ENCODE results near the gene LRFN3. TPM values are rescaled to one million over a fixed set of nuclear protein-coding genes. Genes with fewer than 3 reads are reported as not detected.

LRFN3 gene
- total RNA-seq, 1 experiment from 2014 or later: 20.6 TPM

GRCh38 chr19:35940839-35941238 lies 4.7 kb downstream of the LRFN3 start (continued):
- TF ChIP-seq ATF6 (CRISPR knock-in tag; IDR thresholded peaks at IDR 0.05): no peak
- TF ChIP-seq NFE2L1 (CRISPR knock-in tag; IDR thresholded peaks at IDR 0.05): no peak
- TF ChIP-seq E2F5 (CRISPR knock-in tag; IDR thresholded peaks at IDR 0.05): no peak
- TF ChIP-seq HMGA2 (CRISPR knock-in tag; IDR thresholded peaks at IDR 0.05): no peak

GRCh38 chr19:35942235-35942634 lies 6.1 kb downstream of the LRFN3 start:
- Mint-ChIP-seq H3K4me3 (no peak overlapping the region), H3K27ac (peak overlapping the region; percentile 15; the same call in 1 of the 2 replicates), H3K27me3 (ENCODE audit: low read depth) (no peaks in the 10 kb centered on the region), H3K4me1 (peaks cover 14% of the 10 kb centered on the region), H3K9me3 (no peaks in the 10 kb centered on the region), H3K36me3 (peaks cover 14% of the 10 kb centered on the region)
- POLR2A ChIA-PET: no interaction called here
- TF ChIP-seq ZNF423 (CRISPR knock-in tag; IDR thresholded peaks at IDR 0.05) (no peak), ZNF281 (CRISPR knock-in tag; IDR thresholded peaks at IDR 0.05) (no peak), OVOL2 (CRISPR knock-in tag; IDR thresholded peaks at IDR 0.05; ENCODE audit: borderline replicate concordance) (no peak), AR (CRISPR knock-in tag; IDR thresholded peaks at IDR 0.05) (no peak), RELA (CRISPR knock-in tag; IDR thresholded peaks at IDR 0.05; ENCODE audit: borderline replicate concordance) (no peak), PRDM15 (CRISPR knock-in tag; IDR thresholded peaks at IDR 0.05) (no peak), MLX (CRISPR knock-in tag; IDR thresholded peaks at IDR 0.05) (no peak), SP1 (CRISPR knock-in tag; conservative IDR thresholded peaks at IDR 0.05) (no peak), CTCF (IDR thresholded peaks at IDR 0.05) (no peak)
- DNase-seq (ENCODE audit: low spot score): no peak
- no peak for ATAC-seq
- CTCF ChIA-PET: interaction anchor here (0.8 to 1.3 kb wide), 2 partner anchors 52 to 91 kb away, joined by 3 read pairs; no protein-coding TSS in a partner anchor

Measured in WTC11 (cell line).